Brain microvascular endothelial cell (primary cell): ENCODE data around the gene GRIK4.

Experiments used
- DNase-seq: peaks from one replicate; pipeline ENCODE4 v3.0.0-alpha.2; 2020
- H3K27ac ChIP-seq: fragments of 250-450 bp; sonication (Bioruptor Pico); 2 replicates; pipeline ENCODE4 v1.5.1; 2020; ENCODE audit warnings: mild to moderate bottlenecking, moderate library complexity
- H3K27me3 ChIP-seq: fragments of 250-450 bp; sonication (Bioruptor Pico); replicated peaks from 2 replicates; pipeline ENCODE4 v1.5.1; 2020; ENCODE audit warnings: mild to moderate bottlenecking
- H3K36me3 ChIP-seq: fragments of 250-450 bp; sonication (Bioruptor Pico); replicated peaks from 2 replicates; pipeline ENCODE4 v1.5.1; 2020; ENCODE audit warnings: mild to moderate bottlenecking
- H3K4me3 ChIP-seq: 2 replicates; pipeline ENCODE4 v1.5.1; 2011; ENCODE audit warnings: low read depth, mild to moderate bottlenecking, control low read depth, low read length, moderate library complexity
- CTCF ChIP-seq: IDR thresholded peaks from 2 replicates; pipeline ENCODE4 v1.5.1; 2011; ENCODE audit warnings: low read depth, mild to moderate bottlenecking, moderate library complexity, low read length, control low read depth, inconsistent platforms; ENCODE audit errors: missing control alignments
- in situ Hi-C: cut with HindIII; loops from 2 replicates; pipeline ENCODE4 v1.10.0; 2017; ENCODE audit warnings: low sequenced_read_pairs, low pct_ligation_motif_present

The GRIK4 gene

GRCh38 chr11:120571476-120571875 is 59.9 kb downstream of the GRIK4 start:
- no peaks in the 10 kb centered on the region for H3K27me3 ChIP-seq
- DNase-seq = no peak
- in situ Hi-C loops = no loop called here
- no peak overlapping the region for H3K4me3 ChIP-seq
- H3K36me3 ChIP-seq = no peaks in the 10 kb centered on the region
- no peak overlapping the region for H3K27ac ChIP-seq
- TF ChIP-seq CTCF = no peak

GRCh38 chr11:120573756-120574354 is 62.3 kb downstream of the GRIK4 start:
- Histone ChIP-seq H3K27me3 (no peaks in the 10 kb centered on the region), H3K4me3 (no peak overlapping the region), H3K27ac (no peak overlapping the region), H3K36me3 (no peaks in the 10 kb centered on the region)
- no peak for TF ChIP-seq CTCF
- in situ Hi-C loops = no loop called here
- DNase-seq = no peak

- no peak for TF ChIP-seq CTCF
- no peak for DNase-seq
- no peaks in the 10 kb centered on the region for H3K36me3 ChIP-seq
- H3K27ac ChIP-seq = no peak overlapping the region
- H3K4me3 ChIP-seq = no peak overlapping the region
- in situ Hi-C loops = no loop called here
- H3K27me3 ChIP-seq = no peaks in the 10 kb centered on the region
Observed at GRCh38 chr11:120574876-120575275, 63.3 kb downstream of the GRIK4 start.

- Histone ChIP-seq H3K36me3 (no peaks in the 10 kb centered on the region), H3K27me3 (no peaks in the 10 kb centered on the region), H3K27ac (no peak overlapping the region), H3K4me3 (no peak overlapping the region)
- TF ChIP-seq CTCF = no peak
- DNase-seq = no peak
- in situ Hi-C loops = no loop called here
Observed at GRCh38 chr11:120575461-120575860, 63.9 kb downstream of the GRIK4 start.

GRCh38 chr11:120576606-120577005 is 65.1 kb downstream of the GRIK4 start:
- no peaks in the 10 kb centered on the region for H3K36me3 ChIP-seq
- TF ChIP-seq CTCF = no peak
- no peak for DNase-seq
- H3K27me3 ChIP-seq = no peaks in the 10 kb centered on the region
- no peak overlapping the region for H3K4me3 ChIP-seq
- no peak overlapping the region for H3K27ac ChIP-seq
- in situ Hi-C loops = no loop called here

- TF ChIP-seq CTCF = no peak
- Histone ChIP-seq H3K4me3 (no peak overlapping the region), H3K36me3 (no peaks in the 10 kb centered on the region), H3K27me3 (no peaks in the 10 kb centered on the region), H3K27ac (no peak overlapping the region)
- in situ Hi-C loops = no loop called here
- DNase-seq = no peak
Observed at GRCh38 chr11:120577041-120577440, 65.5 kb downstream of the GRIK4 start.
